SK-N-SH (cell line): ENCODE results near the gene FAF2.

Experiments used
- EP300 ChIP-seq, 2 experiments: IDR thresholded peaks; 2 replicates each; pipeline versions ENCODE4 v1.4.0 to v1.6.1; 2012; ENCODE audit warnings: borderline replicate concordance in 1 of 2, low read depth in 1 of 2, low read length in 1 of 2
- EZH2phosphoT487 ChIP-seq: fragments of 200-600 bp; sonication (generic); IDR thresholded peaks from 2 replicates; pipeline ENCODE4 v1.6.1; 2017; ENCODE audit warnings: low read depth, mixed run types, mild to moderate bottlenecking, antibody characterized with exemption, moderate library complexity, borderline replicate concordance
- RAD21 ChIP-seq: IDR thresholded peaks from 2 replicates; pipeline ENCODE4 v1.6.1; 2012; ENCODE audit warnings: mild to moderate bottlenecking, low read length

DNA sequence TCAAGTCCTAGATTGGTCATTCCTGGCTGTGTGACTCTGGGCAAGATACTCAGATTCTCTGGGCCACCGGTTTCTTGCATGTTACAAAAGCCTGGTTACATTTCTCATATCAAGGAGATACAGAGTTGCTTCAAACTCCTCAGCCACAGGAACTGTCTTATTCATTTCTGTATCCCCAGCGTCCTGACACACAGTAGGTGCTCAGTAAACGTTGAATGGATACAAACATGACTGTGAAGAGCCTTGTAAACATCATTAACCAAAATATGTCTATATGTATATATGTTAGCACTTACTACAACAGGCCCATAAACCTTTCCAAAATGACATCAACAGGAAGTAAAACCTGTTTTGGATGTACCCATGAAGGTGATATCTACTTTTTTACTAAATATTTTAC, 33.5 kb upstream of the FAF2 start:
- TF ChIP-seq EZH2phosphoT487: no peak
- no peak for TF ChIP-seq RAD21
- TF ChIP-seq EP300 (IDR thresholded peaks at IDR 0.05; ENCODE audit: borderline replicate concordance in 1 of 2, low read depth in 1 of 2, low read length in 1 of 2): no peak
